Neural progenitor cell (in vitro differentiated cells): ENCODE measurements around the gene SEMA3E. TPM values are rescaled to one million over a fixed set of nuclear protein-coding genes. Genes with fewer than 3 reads are reported as not detected.

ENCODE experiments used
- DNase-seq: peaks from one replicate; pipeline ENCODE4 v3.0.0-alpha.2; 2016; ENCODE audit warnings: low spot score
- H2AFZ ChIP-seq: fragments of 200-600 bp; sonication (generic); replicated peaks from 2 replicates; pipeline ENCODE4 v1.6.1; 2016; ENCODE audit warnings: antibody characterized with exemption
- H3F3A ChIP-seq: fragments of 200-600 bp; sonication (generic); 2 replicates; pipeline ENCODE4 v1.6.1; 2016; ENCODE audit warnings: antibody characterized with exemption, low read depth
- H3K27ac ChIP-seq: fragments of 200-600 bp; sonication (generic); 2 replicates; pipeline ENCODE4 v1.5.1; 2016; ENCODE audit warnings: mild to moderate bottlenecking
- H3K27me3 ChIP-seq: fragments of 200-600 bp; sonication (generic); 2 replicates; pipeline ENCODE4 v1.6.1; 2016; ENCODE audit warnings: mild to moderate bottlenecking, moderate library complexity
- H3K36me3 ChIP-seq: fragments of 200-600 bp; sonication (generic); 2 replicates; pipeline ENCODE4 v1.5.1; 2016
- H3K4me1 ChIP-seq: fragments of 200-600 bp; sonication (generic); 2 replicates; pipeline ENCODE4 v1.6.1; 2016; ENCODE audit warnings: mixed run types
- H3K4me2 ChIP-seq: fragments of 200-600 bp; sonication (generic); 2 replicates; pipeline ENCODE4 v1.6.1; 2016
- H3K4me3 ChIP-seq: fragments of 200-600 bp; sonication (generic); 2 replicates; pipeline ENCODE4 v1.5.1; 2016
- H3K79me2 ChIP-seq: fragments of 200-600 bp; sonication (generic); 2 replicates; pipeline ENCODE4 v1.6.1; 2016; ENCODE audit warnings: low read depth
- H3K9ac ChIP-seq: fragments of 200-600 bp; sonication (generic); 2 replicates; pipeline ENCODE4 v1.6.1; 2016
- H3K9me3 ChIP-seq: fragments of 200-600 bp; sonication (generic); 2 replicates; pipeline ENCODE4 v1.5.1; 2016; ENCODE audit warnings: low read depth
- H4K20me1 ChIP-seq: fragments of 200-600 bp; sonication (generic); 2 replicates; pipeline ENCODE4 v1.6.1; 2016; ENCODE audit warnings: low read depth
- H3K27ac Mint-ChIP-seq: 3 replicates; pipeline ENCODE4 v1.8.0; 2021; ENCODE audit warnings: mixed read lengths
- H3K27me3 Mint-ChIP-seq: 2 replicates; pipeline ENCODE4 v1.8.0; 2022; ENCODE audit warnings: low read depth, mild to moderate bottlenecking, inconsistent platforms, moderate library complexity, mixed read lengths; ENCODE audit not compliant: insufficient read depth
- H3K36me3 Mint-ChIP-seq: 3 replicates; pipeline ENCODE4 v1.8.0; 2021; ENCODE audit warnings: mixed read lengths
- H3K4me1 Mint-ChIP-seq: 3 replicates; pipeline ENCODE4 v1.8.0; 2021; ENCODE audit warnings: mixed read lengths
- H3K4me3 Mint-ChIP-seq: 3 replicates; pipeline ENCODE4 v1.8.0; 2021; ENCODE audit warnings: mild to moderate bottlenecking, moderate library complexity, mixed read lengths
- H3K9me3 Mint-ChIP-seq: 3 replicates; pipeline ENCODE4 v1.8.0; 2020; ENCODE audit warnings: mixed read lengths
- EZH2 ChIP-seq: fragments of 200-600 bp; sonication (generic); IDR thresholded peaks from 2 replicates; pipeline ENCODE4 v1.6.1; 2017; ENCODE audit warnings: antibody characterized with exemption, mild to moderate bottlenecking, moderate library complexity
- EZH2phosphoT487 ChIP-seq: fragments of 200-600 bp; sonication (generic); IDR thresholded peaks from 2 replicates; pipeline ENCODE4 v1.6.1; 2017; ENCODE audit warnings: antibody characterized with exemption
- total RNA-seq: library from RNA; depleted of rRNA; stranded (reverse); fragments of >200 nt; gene quantifications from 2 replicates; pipeline ENCODE4 v1.2.3, GENCODE V29; 2015; ENCODE audit warnings: low replicate concordance
- TF ChIP-seq, protein P1 (sequence below): fragments of 200-600 bp; sonication (generic); IDR thresholded peaks from 2 replicates; pipeline ENCODE4 v1.5.1; 2017; ENCODE audit warnings: antibody characterized with exemption, mild to moderate bottlenecking

Gene SEMA3E
- total RNA-seq, 1 donor from 2014 or later: 5.5 TPM

- Histone ChIP-seq H3K79me2 (no peaks in the 10 kb centered on the region), H3K27ac (no peak overlapping the region), H4K20me1 (no peaks in the 10 kb centered on the region), H2AFZ (no peak overlapping the region), H3K9me3 (no peaks in the 10 kb centered on the region), H3K4me3 (no peak overlapping the region), H3F3A (no peaks in the 10 kb centered on the region), H3K36me3 (no peaks in the 10 kb centered on the region), H3K4me1 (peaks cover 14% of the 10 kb centered on the region), H3K9ac (no peak overlapping the region), H3K27me3 (no peaks in the 10 kb centered on the region), H3K4me2 (no peak overlapping the region)
- H3K4me3 Mint-ChIP-seq: no peak overlapping the region
- H3K9me3 Mint-ChIP-seq: no peaks in the 10 kb centered on the region
- TF ChIP-seq EZH2phosphoT487: no peak
- TF ChIP-seq, protein P1, sequence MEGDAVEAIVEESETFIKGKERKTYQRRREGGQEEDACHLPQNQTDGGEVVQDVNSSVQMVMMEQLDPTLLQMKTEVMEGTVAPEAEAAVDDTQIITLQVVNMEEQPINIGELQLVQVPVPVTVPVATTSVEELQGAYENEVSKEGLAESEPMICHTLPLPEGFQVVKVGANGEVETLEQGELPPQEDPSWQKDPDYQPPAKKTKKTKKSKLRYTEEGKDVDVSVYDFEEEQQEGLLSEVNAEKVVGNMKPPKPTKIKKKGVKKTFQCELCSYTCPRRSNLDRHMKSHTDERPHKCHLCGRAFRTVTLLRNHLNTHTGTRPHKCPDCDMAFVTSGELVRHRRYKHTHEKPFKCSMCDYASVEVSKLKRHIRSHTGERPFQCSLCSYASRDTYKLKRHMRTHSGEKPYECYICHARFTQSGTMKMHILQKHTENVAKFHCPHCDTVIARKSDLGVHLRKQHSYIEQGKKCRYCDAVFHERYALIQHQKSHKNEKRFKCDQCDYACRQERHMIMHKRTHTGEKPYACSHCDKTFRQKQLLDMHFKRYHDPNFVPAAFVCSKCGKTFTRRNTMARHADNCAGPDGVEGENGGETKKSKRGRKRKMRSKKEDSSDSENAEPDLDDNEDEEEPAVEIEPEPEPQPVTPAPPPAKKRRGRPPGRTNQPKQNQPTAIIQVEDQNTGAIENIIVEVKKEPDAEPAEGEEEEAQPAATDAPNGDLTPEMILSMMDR: no peak
- no peak for TF ChIP-seq EZH2
- no peak for DNase-seq
- no peaks in the 10 kb centered on the region for H3K27me3 Mint-ChIP-seq
- H3K27ac Mint-ChIP-seq: no peak overlapping the region
- peaks cover 7% of the 10 kb centered on the region for H3K4me1 Mint-ChIP-seq
- H3K36me3 Mint-ChIP-seq: no peaks in the 10 kb centered on the region
Measured at GRCh38 chr7:83519240-83519639, 129.7 kb downstream of the SEMA3E start.

DNA sequence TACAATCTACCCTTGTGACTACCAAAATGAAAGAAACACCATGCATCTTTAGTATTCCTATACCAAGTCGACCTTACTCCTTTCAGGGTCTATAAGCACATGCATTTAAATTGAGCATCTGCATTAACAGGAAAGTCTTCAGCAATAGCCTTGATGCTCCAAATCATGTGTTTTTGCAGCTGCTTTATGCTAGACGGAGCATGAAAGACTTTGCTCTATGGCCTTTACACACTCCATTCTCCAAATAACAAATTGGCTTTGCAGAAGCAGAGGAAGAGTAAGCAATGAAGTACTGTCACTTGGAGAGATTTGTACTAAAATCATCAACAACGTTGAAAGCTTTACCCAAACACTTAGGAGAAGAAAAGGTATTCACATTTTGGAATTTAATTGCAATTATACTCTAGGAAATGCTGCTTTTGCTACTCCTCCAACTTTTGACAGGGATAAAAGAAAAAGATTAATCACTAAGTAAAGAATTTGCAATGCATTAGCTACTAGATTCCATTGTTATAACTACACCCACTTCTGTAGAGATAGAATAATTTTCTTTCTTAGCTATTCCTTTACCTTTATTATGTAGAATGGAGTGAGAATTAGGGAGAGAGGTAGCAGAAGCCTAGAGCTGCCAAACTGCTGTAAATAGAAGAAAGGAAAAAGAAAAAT lies 131.8 kb downstream of the SEMA3E start:
- Mint-ChIP-seq H3K27ac (no peak overlapping the region), H3K27me3 (no peaks in the 10 kb centered on the region), H3K4me1 (peaks cover 7% of the 10 kb centered on the region), H3K9me3 (no peaks in the 10 kb centered on the region), H3K36me3 (no peaks in the 10 kb centered on the region), H3K4me3 (no peak overlapping the region)
- Histone ChIP-seq H3K36me3 (no peaks in the 10 kb centered on the region), H3F3A (no peaks in the 10 kb centered on the region), H2AFZ (peak overlapping the region; percentile 52), H3K4me2 (no peak overlapping the region), H3K9me3 (no peaks in the 10 kb centered on the region), H3K9ac (no peak overlapping the region), H3K27me3 (no peaks in the 10 kb centered on the region), H3K79me2 (no peaks in the 10 kb centered on the region), H3K27ac (no peak overlapping the region), H3K4me1 (peaks cover 14% of the 10 kb centered on the region), H4K20me1 (no peaks in the 10 kb centered on the region), H3K4me3 (no peak overlapping the region)
- no peak for DNase-seq
- TF ChIP-seq EZH2phosphoT487 (no peak), EZH2 (no peak)
- TF ChIP-seq, protein P1: no peak

DNA sequence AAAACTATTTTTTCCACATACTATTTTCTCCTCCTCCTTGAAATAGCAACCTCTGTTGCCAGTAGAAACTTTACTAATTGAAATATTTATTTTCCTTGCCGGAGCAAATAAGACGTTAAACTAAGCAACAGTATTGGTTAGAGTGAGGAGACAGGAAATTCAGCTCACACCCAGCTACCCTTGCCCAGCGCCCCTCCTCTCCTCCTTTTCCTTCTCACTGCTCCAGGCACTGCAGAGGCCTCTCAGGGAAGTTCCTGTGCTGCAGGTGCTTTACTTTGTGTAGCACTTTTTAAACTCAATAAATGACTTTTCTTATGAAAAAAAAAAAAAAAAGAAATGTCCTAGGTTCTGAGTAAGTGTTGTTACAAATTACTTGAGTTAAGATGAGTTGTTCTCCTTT lies 134.0 kb downstream of the SEMA3E start:
- no peaks in the 10 kb centered on the region for H3K36me3 Mint-ChIP-seq

More for the DNA sequence above, 134.0 kb downstream of the SEMA3E start:
- no peaks in the 10 kb centered on the region for H4K20me1 ChIP-seq
- H3K9ac ChIP-seq: no peak overlapping the region
- H3K79me2 ChIP-seq: no peaks in the 10 kb centered on the region
- TF ChIP-seq EZH2phosphoT487 (no peak), EZH2 (no peak)
- TF ChIP-seq, protein P1: no peak
- no peaks in the 10 kb centered on the region for H3K27me3 ChIP-seq
- no peak overlapping the region for H3K4me3 Mint-ChIP-seq
- H3K27me3 Mint-ChIP-seq: no peaks in the 10 kb centered on the region
- peaks cover 7% of the 10 kb centered on the region for H3K4me1 Mint-ChIP-seq
- DNase-seq: no peak
- peaks cover 14% of the 10 kb centered on the region for H3K4me1 ChIP-seq
- H3K27ac Mint-ChIP-seq: no peak overlapping the region
- H2AFZ ChIP-seq: no peak overlapping the region
- H3K4me3 ChIP-seq: no peak overlapping the region
- no peaks in the 10 kb centered on the region for H3F3A ChIP-seq
- no peaks in the 10 kb centered on the region for H3K9me3 ChIP-seq
- H3K9me3 Mint-ChIP-seq: no peaks in the 10 kb centered on the region
- H3K36me3 ChIP-seq: no peaks in the 10 kb centered on the region
- H3K27ac ChIP-seq: no peak overlapping the region
- no peak overlapping the region for H3K4me2 ChIP-seq
